HepG2 (cell line): ENCODE measurements around the gene TMEM63B. TPM values are rescaled to one million over a fixed set of nuclear protein-coding genes. Genes with fewer than 3 reads are reported as not detected.
A peak's percentile ranks its signal among the peaks of the same experiment; 100 is the strongest.

Experiments
- ARID4A ChIP-seq: sonication (generic); formaldehyde crosslinking; IDR thresholded peaks from 2 replicates; pipeline ENCODE4 v1.5.0; 2020; ENCODE audit warnings: mild to moderate bottlenecking, missing genetic modification reagents, borderline replicate concordance
- CEBPG ChIP-seq: IDR thresholded peaks from 2 replicates; pipeline ENCODE4 v1.6.1; 2016
- CREB1 ChIP-seq, 2 experiments: fragments of 450-650 bp in 1 of 2; IDR thresholded peaks; 2 replicates each; pipeline ENCODE4 v1.6.1; 2016 to 2017; ENCODE audit warnings: control low read depth in 1 of 2, mild to moderate bottlenecking in 1 of 2, missing compliant biosample characterization in 1 of 2, missing genetic modification characterization in 1 of 2
- CREB3 ChIP-seq: sonication (generic); formaldehyde crosslinking; IDR thresholded peaks from 2 replicates; pipeline ENCODE4 v1.5.0; 2020; ENCODE audit warnings: missing genetic modification reagents
- ERF ChIP-seq: IDR thresholded peaks from 2 replicates; pipeline ENCODE4 v1.6.1; 2018; ENCODE audit warnings: missing biosample characterization, missing genetic modification reagents
- FOSL2 ChIP-seq: sonication (generic); formaldehyde crosslinking; IDR thresholded peaks from 2 replicates; pipeline ENCODE4 v1.4.0; 2020; ENCODE audit warnings: missing genetic modification reagents
- FOXO1 ChIP-seq: sonication (generic); formaldehyde crosslinking; IDR thresholded peaks from 2 replicates; pipeline ENCODE4 v1.4.0; 2020; ENCODE audit warnings: missing genetic modification reagents
- HNF4G ChIP-seq, 2 experiments: sonication (generic) in 1 of 2; formaldehyde crosslinking in 1 of 2; IDR thresholded peaks; 2 replicates each; pipeline versions ENCODE4 v1.4.0 to v1.6.1; 2011 to 2020; ENCODE audit warnings: borderline replicate concordance in 2 of 2, low read depth in 2 of 2, mild to moderate bottlenecking in 2 of 2, low read length in 1 of 2, missing genetic modification reagents in 1 of 2, moderate library complexity in 1 of 2
- IRF9 ChIP-seq: sonication (generic); formaldehyde crosslinking; IDR thresholded peaks from 2 replicates; pipeline ENCODE4 v1.8.0; 2022; ENCODE audit warnings: missing genetic modification reagents, mild to moderate bottlenecking, borderline replicate concordance
- NR2F1 ChIP-seq, 2 experiments: fragments of 450-650 bp in 1 of 2; formaldehyde crosslinking in 1 of 2; IDR thresholded peaks; 2 replicates each; pipeline versions ENCODE4 v1.5.0 to v1.6.1; 2016 to 2020; ENCODE audit warnings: mild to moderate bottlenecking in 1 of 2, missing compliant biosample characterization in 1 of 2, missing genetic modification reagents in 1 of 2, moderate library complexity in 1 of 2
- PITX1 ChIP-seq: sonication (generic); formaldehyde crosslinking; IDR thresholded peaks from 2 replicates; pipeline ENCODE4 v1.5.1; 2020; ENCODE audit warnings: mild to moderate bottlenecking, missing genetic modification reagents
- SOX6 ChIP-seq, 2 experiments: fragments of 450-650 bp in 1 of 2; sonication (generic) in 1 of 2; formaldehyde crosslinking in 1 of 2; IDR thresholded peaks; 2 replicates each; pipeline versions ENCODE4 v1.4.0 to v1.6.1; 2017 to 2020; ENCODE audit warnings: antibody characterized with exemption in 1 of 2, mild to moderate bottlenecking in 1 of 2, missing genetic modification reagents in 1 of 2
- TBX3 ChIP-seq: fragments of 450-650 bp; IDR thresholded peaks from 2 replicates; pipeline ENCODE4 v1.6.1; 2017; ENCODE audit warnings: antibody characterized with exemption, mild to moderate bottlenecking, inconsistent platforms, borderline replicate concordance
- TRAFD1 ChIP-seq: sonication (generic); formaldehyde crosslinking; IDR thresholded peaks from 2 replicates; pipeline ENCODE4 v1.5.1; 2020; ENCODE audit warnings: missing genetic modification reagents, mild to moderate bottlenecking, borderline replicate concordance
- ZNF232 ChIP-seq: sonication (generic); formaldehyde crosslinking; IDR thresholded peaks from 2 replicates; pipeline ENCODE4 v1.4.0; 2020; ENCODE audit warnings: missing genetic modification reagents, borderline replicate concordance
- ZNF260 ChIP-seq: sonication (generic); formaldehyde crosslinking; IDR thresholded peaks from 2 replicates; pipeline ENCODE4 v1.4.0; 2020; ENCODE audit warnings: missing genetic modification reagents, low read depth, mild to moderate bottlenecking, borderline replicate concordance
- ZNF263 ChIP-seq: sonication (generic); formaldehyde crosslinking; IDR thresholded peaks from 2 replicates; pipeline ENCODE4 v1.4.0; 2020; ENCODE audit warnings: missing genetic modification reagents
- ZNF30 ChIP-seq: sonication (generic); formaldehyde crosslinking; IDR thresholded peaks from 2 replicates; pipeline ENCODE4 v1.5.0; 2020; ENCODE audit warnings: mild to moderate bottlenecking, missing genetic modification reagents
- ZNF468 ChIP-seq: sonication (generic); formaldehyde crosslinking; IDR thresholded peaks from 2 replicates; pipeline ENCODE4 v1.8.0; 2022; ENCODE audit warnings: mild to moderate bottlenecking, moderate library complexity, missing genetic modification reagents
- ZNF547 ChIP-seq: sonication (generic); formaldehyde crosslinking; IDR thresholded peaks from 2 replicates; pipeline ENCODE4 v1.5.1; 2020; ENCODE audit warnings: mild to moderate bottlenecking, missing genetic modification reagents
- polyA plus RNA-seq, 8 experiments: library from polyadenylated mRNA; depleted of rRNA in 3 of 8; stranded (reverse) in 7 of 8; unstranded in 1 of 8; fragments of >200 nt; fragmentation: Illumina TruSeq in 4 of 8; extraction: Trizol in 4 of 8; gene quantifications; 2 replicates each; pipeline versions ENCODE4 v1.2.1 to v1.2.3, GENCODE V29; 2011 to 2016; ENCODE audit warnings: low read depth in 4 of 8, missing spikeins in 1 of 8, mixed read lengths in 1 of 8; ENCODE audit not compliant: insufficient read depth in 1 of 8
- total RNA-seq, 5 experiments: library from RNA; depleted of rRNA; stranded (reverse); fragments of >200 nt; fragmentation: Illumina TruSeq; extraction: Trizol; gene quantifications; 2 replicates each; pipeline ENCODE4 v1.2.3, GENCODE V29; 2016; ENCODE audit warnings: low read depth in 1 of 5

The TMEM63B gene
- total and polyA plus RNA-seq, 2 of the 13 experiments (the other 11 are each of a cell fraction or from before 2014, with no cell fraction given), result 27.4 to 75.8 TPM

- TF ChIP-seq ZNF260 (CRISPR knock-in tag) (no peak), NR2F1 (CRISPR knock-in tag; IDR thresholded peaks at IDR 0.05) (no peak), CEBPG (CRISPR knock-in tag) (0 out of 2 replicates have a peak, but pooled peaks have one; percentile 7), ERF (CRISPR knock-in tag) (peak; percentile 76; the same call in 1 of the 2 replicates), PITX1 (CRISPR knock-in tag) (peak; percentile 41; the same call in 1 of the 2 replicates), CREB1 (IDR thresholded peaks at IDR 0.05) (peak; percentile 21; the same call in 1 of the 2 replicates), CREB1 (CRISPR knock-in tag; IDR thresholded peaks at IDR 0.05) (no peak), IRF9 (peak; percentile 85; the same call in 1 of the 2 replicates), ZNF263 (CRISPR knock-in tag) (0 out of 2 replicates have a peak, but pooled peaks have one; percentile 13), FOXO1 (CRISPR knock-in tag) (peak; percentile 44), ZNF547 (CRISPR knock-in tag) (peak; percentile 53; the same call in 1 of the 2 replicates), ARID4A (CRISPR knock-in tag) (peak; percentile 35; the same call in 1 of the 2 replicates), CREB3 (CRISPR knock-in tag) (no peak), ZNF30 (CRISPR knock-in tag) (no peak; the same call in 1 of the 2 replicates), TBX3 (no peak), HNF4G (IDR thresholded peaks at IDR 0.05; ENCODE audit: borderline replicate concordance, low read depth, low read length) (no peak), HNF4G (CRISPR knock-in tag; IDR thresholded peaks at IDR 0.05; ENCODE audit: borderline replicate concordance, low read depth) (no peak), ZNF232 (peak; percentile 13; the same call in 1 of the 2 replicates), ZNF468 (peak; percentile 45; the same call in 1 of the 2 replicates), SOX6 (IDR thresholded peaks at IDR 0.05) (no peak), SOX6 (CRISPR knock-in tag; IDR thresholded peaks at IDR 0.05) (peak; percentile 54), TRAFD1 (no peak), FOSL2 (peak; percentile 42; the same call in 1 of the 2 replicates)
Observed at GRCh38 chr6:44151348-44152108, 24.2 kb downstream of the TMEM63B start (continued).
